ENCODE data around the gene CCSER2. TPM values are rescaled to one million over a fixed set of nuclear protein-coding genes. Genes with fewer than 3 reads are reported as not detected.

CCSER2 gene
- total and polyA plus RNA-seq, 4 donors = 9.4 to 83.5 (median 32.5) TPM

- 98 to 100% methylated on average over 3 of the region's 3 CpGs for WGBS, 2 donors
- Histone ChIP-seq H3K4me3 (no peak overlapping the region), H3K36me3 (ENCODE audit: control insufficient read depth in 4 of 4, insufficient read depth in 4 of 4, low read length in 4 of 4) (peaks cover 1 to 7% (median 5%) of the 10 kb centered on the region in 4 donors), H3K27ac (ENCODE audit: low read depth in 1 of 2, low read length in 1 of 2) (no peak overlapping the region), H3K9me3 (ENCODE audit: control insufficient read depth in 4 of 4, insufficient read depth in 3 of 4, low read length in 3 of 4) (no peaks in the 10 kb centered on the region), H3K27me3 (ENCODE audit: control insufficient read depth in 3 of 3, insufficient read depth in 3 of 3, low read length in 2 of 3) (no peaks in the 10 kb centered on the region), H3K4me1 (ENCODE audit: control insufficient read depth in 5 of 5, insufficient read depth in 5 of 5, low read length in 5 of 5) (peaks cover 0 to 9% (median 2%) of the 10 kb centered on the region in 5 donors), H3K9ac (ENCODE audit: insufficient read depth in 1 of 2, low read length in 2 of 2) (no peak overlapping the region)
- TF ChIP-seq CTCF (IDR thresholded peaks at IDR 0.05; ENCODE audit: control extremely low read depth, extremely low read depth) = no peak
- ATAC-seq (ENCODE audit: insufficient read depth, low FRiP score) (no peak), DNase-seq (no peak)
Observed at GRCh38 chr10:84519235-84519634, 190.8 kb downstream of the CCSER2 start.

DNA sequence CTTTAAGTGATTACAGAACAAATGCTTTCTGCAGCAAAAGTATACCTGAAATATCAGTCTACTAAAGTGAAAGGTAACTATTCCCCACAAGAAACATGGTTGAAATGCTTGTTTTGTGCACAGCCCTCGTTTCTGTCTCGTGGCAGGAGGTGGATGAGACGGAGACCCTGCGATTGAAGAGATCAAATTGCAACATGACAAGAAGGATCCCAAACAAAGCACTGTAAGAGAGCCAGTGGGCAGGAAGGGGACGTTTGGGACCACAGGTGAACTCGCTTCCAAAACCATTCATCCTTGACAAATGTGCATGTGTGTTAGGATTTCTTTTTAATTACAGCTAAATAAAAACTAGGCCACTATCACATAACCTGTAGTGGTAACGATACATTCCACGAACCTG is 192.6 kb downstream of the CCSER2 start:
- H3K36me3 ChIP-seq (ENCODE audit: control insufficient read depth in 4 of 4, insufficient read depth in 4 of 4, low read length in 4 of 4) = peaks cover 0 to 3% (median under 1%) of the 10 kb centered on the region in 4 donors
- no peaks in the 10 kb centered on the region for H3K27me3 ChIP-seq (ENCODE audit: control insufficient read depth in 3 of 3, insufficient read depth in 3 of 3, low read length in 2 of 3)
- ATAC-seq (ENCODE audit: insufficient read depth, low FRiP score) (no peak), DNase-seq (no peak)
- peaks cover 0 to 4% (median 0%) of the 10 kb centered on the region in 4 donors for H3K9me3 ChIP-seq (ENCODE audit: control insufficient read depth in 4 of 4, insufficient read depth in 3 of 4, low read length in 3 of 4)
- no peak overlapping the region for H3K9ac ChIP-seq (ENCODE audit: insufficient read depth in 1 of 2, low read length in 2 of 2)
- H3K4me3 ChIP-seq = no peak overlapping the region
- no peak for TF ChIP-seq CTCF (IDR thresholded peaks at IDR 0.05; ENCODE audit: control extremely low read depth, extremely low read depth)
- H3K27ac ChIP-seq (ENCODE audit: low read depth in 1 of 2, low read length in 1 of 2) = no peak overlapping the region
- WGBS, 2 donors = 77 to 87% methylated on average over 8 of the region's 8 CpGs
- peaks cover 0 to 8% (median 2%) of the 10 kb centered on the region in 5 donors for H3K4me1 ChIP-seq (ENCODE audit: control insufficient read depth in 5 of 5, insufficient read depth in 5 of 5, low read length in 5 of 5)

- WGBS, 2 donors = 87 to 93% methylated on average over 2 of the region's 2 CpGs
- Histone ChIP-seq H3K9me3 (ENCODE audit: control insufficient read depth in 4 of 4, insufficient read depth in 3 of 4, low read length in 3 of 4) (peaks cover 0 to 5% (median 0%) of the 10 kb centered on the region in 4 donors), H3K4me3 (no peak overlapping the region), H3K36me3 (ENCODE audit: control insufficient read depth in 4 of 4, insufficient read depth in 4 of 4, low read length in 4 of 4) (peaks cover 0 to 2% (median 0%) of the 10 kb centered on the region in 4 donors), H3K27ac (ENCODE audit: low read depth in 1 of 2, low read length in 1 of 2) (no peak overlapping the region), H3K27me3 (ENCODE audit: control insufficient read depth in 3 of 3, insufficient read depth in 3 of 3, low read length in 2 of 3) (no peaks in the 10 kb centered on the region), H3K9ac (ENCODE audit: insufficient read depth in 1 of 2, low read length in 2 of 2) (no peak overlapping the region), H3K4me1 (ENCODE audit: control insufficient read depth in 5 of 5, insufficient read depth in 5 of 5, low read length in 5 of 5) (peaks cover 0 to 8% (median 2%) of the 10 kb centered on the region in 5 donors)
- ATAC-seq (ENCODE audit: insufficient read depth, low FRiP score) (no peak), DNase-seq (no peak)
- no peak for TF ChIP-seq CTCF (IDR thresholded peaks at IDR 0.05; ENCODE audit: control extremely low read depth, extremely low read depth)
Observed at GRCh38 chr10:84521468-84521867, 193.1 kb downstream of the CCSER2 start.
